ENCODE results near the gene EXO1. TPM values are rescaled to one million over a fixed set of nuclear protein-coding genes. Genes with fewer than 3 reads are reported as not detected.

Gene EXO1
- total RNA-seq, 1 donor from 2014 or later, result 8.3 TPM

DNA sequence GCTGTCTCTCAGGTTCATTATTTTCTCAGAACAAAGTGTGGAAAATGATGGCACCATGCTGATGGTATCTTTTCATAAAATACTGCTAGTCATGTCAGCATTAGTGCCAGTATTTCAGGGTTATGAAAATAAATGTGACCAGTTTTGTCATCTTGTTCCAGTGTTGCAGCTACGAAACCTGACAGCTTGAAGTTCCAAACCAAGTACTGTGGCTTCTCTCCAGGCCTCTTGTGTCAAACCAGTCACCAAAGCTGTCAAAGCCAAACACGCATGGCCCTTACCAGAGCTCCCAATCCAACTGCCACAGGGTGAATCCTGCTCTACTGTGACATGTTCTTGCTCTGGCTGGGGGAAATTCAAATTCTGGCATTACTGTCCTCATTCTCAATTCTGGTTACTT, 20.7 kb upstream of the EXO1 start:
- Mint-ChIP-seq H3K27ac (no peak overlapping the region), H3K36me3 (no peaks in the 10 kb centered on the region), H3K4me3 (no peak overlapping the region), H3K4me1 (peaks cover 14% of the 10 kb centered on the region), H3K27me3 (ENCODE audit: low read depth) (peaks cover 6% of the 10 kb centered on the region), H3K9me3 (no peaks in the 10 kb centered on the region)
- DNase-seq (ENCODE audit: low spot score in 2 of 2, unreplicated experiment in 2 of 2), result no peak
- TF ChIP-seq, protein P1, sequence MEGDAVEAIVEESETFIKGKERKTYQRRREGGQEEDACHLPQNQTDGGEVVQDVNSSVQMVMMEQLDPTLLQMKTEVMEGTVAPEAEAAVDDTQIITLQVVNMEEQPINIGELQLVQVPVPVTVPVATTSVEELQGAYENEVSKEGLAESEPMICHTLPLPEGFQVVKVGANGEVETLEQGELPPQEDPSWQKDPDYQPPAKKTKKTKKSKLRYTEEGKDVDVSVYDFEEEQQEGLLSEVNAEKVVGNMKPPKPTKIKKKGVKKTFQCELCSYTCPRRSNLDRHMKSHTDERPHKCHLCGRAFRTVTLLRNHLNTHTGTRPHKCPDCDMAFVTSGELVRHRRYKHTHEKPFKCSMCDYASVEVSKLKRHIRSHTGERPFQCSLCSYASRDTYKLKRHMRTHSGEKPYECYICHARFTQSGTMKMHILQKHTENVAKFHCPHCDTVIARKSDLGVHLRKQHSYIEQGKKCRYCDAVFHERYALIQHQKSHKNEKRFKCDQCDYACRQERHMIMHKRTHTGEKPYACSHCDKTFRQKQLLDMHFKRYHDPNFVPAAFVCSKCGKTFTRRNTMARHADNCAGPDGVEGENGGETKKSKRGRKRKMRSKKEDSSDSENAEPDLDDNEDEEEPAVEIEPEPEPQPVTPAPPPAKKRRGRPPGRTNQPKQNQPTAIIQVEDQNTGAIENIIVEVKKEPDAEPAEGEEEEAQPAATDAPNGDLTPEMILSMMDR (IDR thresholded peaks at IDR 0.05; ENCODE audit: unreplicated experiment), result no peak

DNA sequence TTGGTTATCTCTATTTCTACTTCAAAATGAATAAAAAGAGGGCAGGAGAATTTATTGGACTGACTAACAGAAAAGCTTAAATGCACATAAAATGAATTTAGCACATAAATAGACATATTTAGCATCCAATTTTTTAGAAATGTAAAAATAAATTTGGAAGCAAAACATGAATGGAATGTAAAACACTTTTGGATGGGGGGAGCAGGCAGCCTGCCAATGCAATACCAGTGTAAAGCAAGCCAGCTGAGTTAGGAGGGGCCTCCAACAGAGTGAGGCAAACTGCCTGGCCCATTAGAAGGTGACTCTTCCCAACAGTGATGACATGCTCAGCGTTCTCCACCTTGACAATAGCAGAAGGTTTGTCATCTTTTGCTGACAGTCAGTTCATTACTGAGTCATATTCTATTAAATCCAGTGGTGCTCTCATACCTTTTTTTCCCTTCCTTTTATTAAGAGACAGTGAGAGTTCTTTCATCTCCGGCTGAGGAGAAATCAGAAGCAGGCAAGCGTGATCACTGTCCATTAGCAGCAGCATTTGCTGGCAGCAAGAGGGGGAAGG, 19.5 kb upstream of the EXO1 start:
- no peak overlapping the region for H3K4me3 Mint-ChIP-seq
- no peaks in the 10 kb centered on the region for H3K9me3 Mint-ChIP-seq
- no peak for DNase-seq (ENCODE audit: low spot score in 2 of 2, unreplicated experiment in 2 of 2)
- H3K27ac Mint-ChIP-seq, result peak overlapping the region; percentile 48
- H3K27me3 Mint-ChIP-seq (ENCODE audit: low read depth), result peaks cover 6% of the 10 kb centered on the region
- H3K4me1 Mint-ChIP-seq, result peaks cover 14% of the 10 kb centered on the region
- TF ChIP-seq, protein P1 (IDR thresholded peaks at IDR 0.05; ENCODE audit: unreplicated experiment), result no peak
- H3K36me3 Mint-ChIP-seq, result no peaks in the 10 kb centered on the region

DNA sequence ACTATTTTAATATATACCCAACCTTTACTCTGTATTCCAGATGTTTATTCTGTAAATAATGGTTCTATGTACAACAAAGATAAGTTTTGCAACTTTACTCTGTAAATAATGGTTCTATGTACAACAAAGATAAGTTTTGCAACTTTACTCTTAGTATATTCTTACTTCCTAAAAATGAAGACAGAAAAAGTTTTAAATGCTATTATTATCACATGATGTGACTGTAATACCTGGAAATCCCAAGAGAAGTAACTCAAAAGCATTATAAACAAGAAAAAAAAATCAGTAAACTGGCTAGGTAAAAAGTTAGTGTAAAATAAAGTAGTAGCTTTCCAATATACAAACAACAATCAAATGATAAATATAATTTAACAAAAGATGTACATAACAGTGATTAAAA, 18.5 kb upstream of the EXO1 start:
- no peak overlapping the region for H3K27ac Mint-ChIP-seq
- DNase-seq (ENCODE audit: low spot score in 2 of 2, unreplicated experiment in 2 of 2), result no peak
- TF ChIP-seq, protein P1 (IDR thresholded peaks at IDR 0.05; ENCODE audit: unreplicated experiment), result no peak
- no peaks in the 10 kb centered on the region for H3K36me3 Mint-ChIP-seq
- H3K4me3 Mint-ChIP-seq, result no peak overlapping the region
- H3K9me3 Mint-ChIP-seq, result no peaks in the 10 kb centered on the region
- H3K27me3 Mint-ChIP-seq (ENCODE audit: low read depth), result peaks cover under 1% of the 10 kb centered on the region
- H3K4me1 Mint-ChIP-seq, result peaks cover 14% of the 10 kb centered on the region

DNA sequence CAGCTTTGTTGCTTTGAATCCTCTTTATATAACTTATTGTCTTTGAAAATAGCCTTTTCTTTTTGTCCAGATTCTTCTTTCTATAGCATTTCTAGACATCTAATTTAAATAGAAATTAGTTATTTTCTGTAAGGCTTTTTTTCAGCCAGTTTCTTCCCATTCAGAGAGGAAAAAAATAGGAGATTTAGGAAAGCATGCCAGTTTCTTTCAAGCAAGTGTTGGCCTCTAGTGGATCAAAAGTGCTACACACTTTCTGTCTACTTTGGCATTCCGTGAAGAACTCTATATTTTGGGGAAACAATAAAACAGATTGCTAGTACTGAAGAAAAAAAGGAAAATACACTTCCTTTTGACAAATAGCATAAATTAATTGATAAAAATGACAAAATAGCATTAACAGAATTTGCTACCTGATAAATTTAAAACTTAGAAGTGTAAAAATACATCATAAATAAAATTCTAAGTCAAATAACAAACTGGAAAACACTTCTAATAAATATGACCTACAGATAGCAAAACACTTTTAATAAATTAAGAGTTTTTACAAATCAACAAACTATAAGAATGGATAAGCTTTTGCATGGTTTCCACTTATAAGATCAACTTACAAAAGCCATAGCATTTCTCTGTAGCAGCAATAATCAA, 13.1 kb upstream of the EXO1 start:
- no peak overlapping the region for H3K4me3 Mint-ChIP-seq

DNA sequence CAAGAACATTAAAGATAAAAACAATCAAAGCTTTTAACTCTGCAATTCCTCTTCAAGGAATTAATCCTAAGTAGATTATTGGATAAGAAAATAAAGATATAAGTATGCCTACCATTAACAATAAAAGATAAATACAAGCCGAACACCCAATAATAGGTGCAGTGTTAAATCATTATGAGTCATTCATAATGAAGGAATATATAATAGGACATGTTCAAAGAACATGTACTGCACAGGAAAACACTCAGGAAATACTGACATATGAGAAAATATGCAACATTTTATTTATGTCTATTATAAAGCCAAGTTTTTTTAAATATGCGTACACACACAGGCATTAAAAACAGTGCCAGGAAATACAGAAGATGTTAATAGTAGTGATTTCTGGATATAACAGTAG, 11.1 kb upstream of the EXO1 start:
- Mint-ChIP-seq H3K36me3 (no peaks in the 10 kb centered on the region), H3K27ac (no peak overlapping the region), H3K27me3 (ENCODE audit: low read depth) (no peaks in the 10 kb centered on the region), H3K4me1 (no peaks in the 10 kb centered on the region), H3K9me3 (no peaks in the 10 kb centered on the region), H3K4me3 (no peak overlapping the region)
- TF ChIP-seq, protein P1 (IDR thresholded peaks at IDR 0.05; ENCODE audit: unreplicated experiment), result no peak
- no peak for DNase-seq (ENCODE audit: low spot score in 2 of 2, unreplicated experiment in 2 of 2)

More for the DNA sequence above, 13.1 kb upstream of the EXO1 start:
- TF ChIP-seq, protein P1 (IDR thresholded peaks at IDR 0.05; ENCODE audit: unreplicated experiment), result peak; percentile 63
- Mint-ChIP-seq H3K4me1 (no peaks in the 10 kb centered on the region), H3K27ac (no peak overlapping the region), H3K9me3 (no peaks in the 10 kb centered on the region), H3K27me3 (ENCODE audit: low read depth) (no peaks in the 10 kb centered on the region), H3K36me3 (no peaks in the 10 kb centered on the region)
- no peak for DNase-seq (ENCODE audit: low spot score in 2 of 2, unreplicated experiment in 2 of 2)

Data from mesothelial cell of epicardium (in vitro differentiated cells).